ENCODE measurements around the gene GRB2.
"Not testable (repeated sequence)": the region's sequence is repeated elsewhere in the genome, so short reads cannot be mapped to it uniquely, and the experiment has no call there.

Gene GRB2

DNA sequence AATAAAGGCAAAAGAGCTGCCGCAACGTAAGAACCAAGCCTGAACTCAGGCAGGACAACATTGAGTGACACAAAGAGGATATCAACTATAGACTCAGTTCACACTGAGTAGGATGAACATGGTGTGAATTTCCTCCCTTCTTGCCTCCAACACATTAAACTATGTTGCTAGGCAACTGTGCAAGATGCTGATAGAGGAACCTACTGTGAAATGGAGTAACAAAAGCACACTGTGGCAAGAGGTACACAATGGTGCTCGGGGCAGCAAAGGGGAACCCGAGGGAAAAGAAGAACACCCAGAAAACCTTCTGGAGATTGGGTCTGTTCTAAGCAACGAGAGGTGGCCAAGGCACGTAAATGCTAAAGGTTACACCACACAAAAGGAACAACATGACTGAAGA, 34.1 kb downstream of the GRB2 start:
- Mint-ChIP-seq H3K4me1 (peaks cover 58% of the 10 kb centered on the region), H3K36me3 (ENCODE audit: insufficient read depth) (peaks cover 31% of the 10 kb centered on the region), H3K27me3 (no peaks in the 10 kb centered on the region), H3K27ac (ENCODE audit: low read depth) (peak overlapping the region; percentile 59), H3K9me3 (no peaks in the 10 kb centered on the region), H3K4me3 (peak overlapping the region; percentile 39)
- DNase-seq (ENCODE audit: low spot score in 2 of 2) (no peak), ATAC-seq (replicated peaks; ENCODE audit: extremely low read depth, poor library complexity, severe bottlenecking) (peak; percentile 61)

DNA sequence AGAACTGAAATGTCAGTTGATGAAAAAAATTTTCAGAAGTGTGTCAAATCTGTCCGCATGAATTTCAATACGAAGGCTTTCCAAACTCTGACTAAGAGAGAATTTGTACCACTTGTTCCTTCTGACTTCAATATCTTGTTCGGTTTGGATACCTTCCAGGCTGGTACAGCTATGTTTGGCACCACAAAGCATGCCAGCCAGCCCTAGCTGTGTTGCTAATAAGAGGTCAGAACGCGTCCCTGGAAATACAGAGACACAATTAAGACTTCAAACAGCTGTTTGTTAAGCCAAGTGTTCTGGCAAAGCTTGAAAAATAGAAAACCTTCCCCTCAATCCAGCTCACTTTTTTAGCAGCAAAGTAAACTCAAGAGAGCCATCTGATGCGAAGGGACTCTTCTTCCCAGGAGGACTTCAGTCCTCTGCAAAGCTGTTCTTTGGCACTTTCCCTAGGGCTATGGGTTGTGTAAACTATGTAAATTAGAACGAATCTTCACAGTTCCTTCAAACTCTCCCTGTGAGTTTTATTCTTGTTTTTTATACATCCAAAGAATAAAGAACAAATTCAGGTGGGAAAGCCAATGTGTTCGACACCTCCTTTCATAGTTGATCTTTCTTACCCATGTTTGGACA, 35.1 kb downstream of the GRB2 start:
- H3K27me3 Mint-ChIP-seq: no peaks in the 10 kb centered on the region
- peaks cover 22% of the 10 kb centered on the region for H3K36me3 Mint-ChIP-seq (ENCODE audit: insufficient read depth)
- peaks cover 64% of the 10 kb centered on the region for H3K4me1 Mint-ChIP-seq
- DNase-seq (ENCODE audit: low spot score in 2 of 2) (no peak), ATAC-seq (replicated peaks; ENCODE audit: extremely low read depth, poor library complexity, severe bottlenecking) (no peak)
- H3K27ac Mint-ChIP-seq (ENCODE audit: low read depth): no peak overlapping the region
- no peaks in the 10 kb centered on the region for H3K9me3 Mint-ChIP-seq
- no peak overlapping the region for H3K4me3 Mint-ChIP-seq

DNA sequence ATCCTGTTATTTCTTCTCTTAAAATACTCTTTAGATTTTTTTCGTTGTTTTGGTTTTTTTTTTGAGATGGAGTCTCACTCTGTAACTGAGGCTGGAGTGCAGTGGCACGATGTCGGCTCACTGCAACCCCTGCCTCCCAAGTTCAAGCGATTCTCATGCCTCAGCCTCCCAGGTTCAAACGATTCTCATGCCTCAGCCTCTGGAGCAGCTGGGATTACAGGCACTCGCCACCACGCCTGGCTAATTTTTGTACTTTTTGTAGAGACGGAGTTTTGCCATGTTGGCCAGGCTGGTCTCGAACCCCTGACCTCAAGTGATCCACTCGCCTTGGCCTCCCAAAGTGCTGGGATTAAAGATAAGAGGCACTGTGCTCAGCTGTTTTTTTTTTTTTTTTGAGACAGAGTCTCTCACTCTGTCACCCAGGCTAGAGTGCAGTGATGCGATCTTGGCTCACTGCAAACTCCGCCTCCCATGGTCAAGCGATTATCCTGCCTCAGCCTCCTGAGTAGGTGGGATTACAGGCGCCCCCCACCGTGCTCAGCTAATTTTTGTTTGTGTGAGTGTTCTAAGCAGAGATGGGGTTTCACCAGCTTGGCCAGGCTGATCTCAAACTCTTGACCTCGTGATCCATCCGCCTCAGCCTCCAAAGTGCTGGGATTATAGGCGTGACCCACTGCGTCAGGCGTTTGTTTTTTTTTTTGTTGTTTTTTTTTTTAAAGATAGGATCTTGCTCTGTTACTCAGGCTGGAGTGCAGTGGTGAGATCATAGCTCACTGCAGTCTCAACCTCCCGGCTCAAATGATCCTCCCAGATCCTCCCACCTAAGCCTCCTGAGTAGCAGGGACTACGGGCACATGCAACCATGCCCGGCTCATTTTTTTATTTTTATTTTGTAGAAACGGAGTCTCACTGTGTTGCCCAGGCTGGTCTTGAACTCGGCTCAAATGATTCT, 37.4 kb downstream of the GRB2 start:
- H3K4me1 Mint-ChIP-seq: peaks cover 74% of the 10 kb centered on the region
- not testable (repeated sequence) for H3K9me3 Mint-ChIP-seq; ATAC-seq (replicated peaks; ENCODE audit: extremely low read depth, poor library complexity, severe bottlenecking); H3K36me3 Mint-ChIP-seq (ENCODE audit: insufficient read depth); H3K27ac Mint-ChIP-seq (ENCODE audit: low read depth); DNase-seq (ENCODE audit: low spot score in 2 of 2); H3K4me3 Mint-ChIP-seq; H3K27me3 Mint-ChIP-seq

DNA sequence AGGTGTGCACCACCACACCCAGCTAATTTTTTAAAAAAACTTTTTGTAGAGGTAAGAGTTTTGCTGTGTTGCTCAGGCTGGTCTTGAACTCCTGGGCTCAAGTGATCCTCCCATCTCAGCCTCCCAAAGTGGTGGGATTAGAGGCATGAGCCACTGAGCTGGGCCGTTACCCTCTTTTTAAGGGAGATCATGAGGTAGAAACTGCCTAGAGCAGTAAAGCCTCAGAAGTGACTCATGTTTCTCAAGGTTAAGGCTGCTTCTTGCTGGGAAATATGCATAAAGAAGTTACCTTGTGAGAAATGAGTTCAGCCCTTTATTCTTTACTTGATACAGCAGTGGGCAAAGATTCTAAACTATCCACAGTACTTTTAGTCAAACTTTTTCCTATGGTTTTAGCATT, 38.2 kb downstream of the GRB2 start:
- ATAC-seq (replicated peaks; ENCODE audit: extremely low read depth, poor library complexity, severe bottlenecking): no peak
- no peak for DNase-seq (ENCODE audit: low spot score in 2 of 2)
- no peaks in the 10 kb centered on the region for H3K27me3 Mint-ChIP-seq
- H3K9me3 Mint-ChIP-seq: no peaks in the 10 kb centered on the region
- H3K36me3 Mint-ChIP-seq (ENCODE audit: insufficient read depth): peaks cover 11% of the 10 kb centered on the region
- peak overlapping the region; percentile 49 for H3K27ac Mint-ChIP-seq (ENCODE audit: low read depth)
- H3K4me3 Mint-ChIP-seq: no peak overlapping the region
- peaks cover 74% of the 10 kb centered on the region for H3K4me1 Mint-ChIP-seq

DNA sequence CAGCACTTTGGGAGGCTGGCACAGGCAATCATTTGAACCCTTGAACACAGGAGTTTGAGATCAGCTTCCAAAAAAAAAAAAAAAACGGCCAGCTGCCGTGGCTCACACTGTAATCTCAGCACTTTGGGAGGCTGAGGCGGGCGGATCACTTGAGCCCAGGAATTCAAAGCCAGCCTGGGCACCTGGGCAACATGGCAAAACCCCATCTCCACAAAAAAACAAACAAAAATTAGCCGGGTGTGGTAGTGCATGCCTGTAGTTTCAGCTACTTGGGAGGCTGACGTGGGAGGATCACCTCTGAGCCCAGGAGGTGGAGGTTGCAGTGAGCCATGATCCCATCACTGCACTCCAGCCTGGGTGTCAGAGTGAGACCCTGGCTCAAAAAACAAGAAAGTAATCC, 39.0 kb downstream of the GRB2 start:
- Mint-ChIP-seq H3K4me3 (no peak overlapping the region), H3K36me3 (ENCODE audit: insufficient read depth) (peaks cover 11% of the 10 kb centered on the region), H3K9me3 (no peaks in the 10 kb centered on the region), H3K4me1 (peaks cover 74% of the 10 kb centered on the region), H3K27ac (ENCODE audit: low read depth) (no peak overlapping the region), H3K27me3 (no peaks in the 10 kb centered on the region)
- no peak for DNase-seq (ENCODE audit: low spot score in 2 of 2)
- no peak for ATAC-seq (replicated peaks; ENCODE audit: extremely low read depth, poor library complexity, severe bottlenecking)

DNA sequence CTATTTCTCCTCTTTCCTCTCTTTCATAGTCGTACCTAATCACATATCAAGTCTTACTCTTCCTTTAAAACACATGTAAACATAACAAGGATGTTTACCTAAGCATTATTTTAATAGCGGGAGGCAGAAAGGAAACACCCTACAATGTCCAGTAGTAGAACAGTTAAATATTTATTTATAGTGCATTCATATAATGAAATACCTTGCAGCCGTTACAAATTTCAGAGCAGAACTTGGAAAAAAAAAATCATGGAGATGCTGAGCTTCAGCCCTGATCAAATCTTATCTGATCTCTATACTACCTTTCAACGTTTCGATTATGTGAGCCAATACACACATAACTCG, 39.6 kb downstream of the GRB2 start:
- ATAC-seq (replicated peaks; ENCODE audit: extremely low read depth, poor library complexity, severe bottlenecking) (no peak), DNase-seq (ENCODE audit: low spot score in 2 of 2) (no peak)
- peak overlapping the region; percentile 1 for H3K4me3 Mint-ChIP-seq
- peak overlapping the region; percentile 7 for H3K27ac Mint-ChIP-seq (ENCODE audit: low read depth)
- no peaks in the 10 kb centered on the region for H3K9me3 Mint-ChIP-seq
- H3K36me3 Mint-ChIP-seq (ENCODE audit: insufficient read depth): peaks cover 10% of the 10 kb centered on the region
- no peaks in the 10 kb centered on the region for H3K27me3 Mint-ChIP-seq
- peaks cover 75% of the 10 kb centered on the region for H3K4me1 Mint-ChIP-seq

DNA sequence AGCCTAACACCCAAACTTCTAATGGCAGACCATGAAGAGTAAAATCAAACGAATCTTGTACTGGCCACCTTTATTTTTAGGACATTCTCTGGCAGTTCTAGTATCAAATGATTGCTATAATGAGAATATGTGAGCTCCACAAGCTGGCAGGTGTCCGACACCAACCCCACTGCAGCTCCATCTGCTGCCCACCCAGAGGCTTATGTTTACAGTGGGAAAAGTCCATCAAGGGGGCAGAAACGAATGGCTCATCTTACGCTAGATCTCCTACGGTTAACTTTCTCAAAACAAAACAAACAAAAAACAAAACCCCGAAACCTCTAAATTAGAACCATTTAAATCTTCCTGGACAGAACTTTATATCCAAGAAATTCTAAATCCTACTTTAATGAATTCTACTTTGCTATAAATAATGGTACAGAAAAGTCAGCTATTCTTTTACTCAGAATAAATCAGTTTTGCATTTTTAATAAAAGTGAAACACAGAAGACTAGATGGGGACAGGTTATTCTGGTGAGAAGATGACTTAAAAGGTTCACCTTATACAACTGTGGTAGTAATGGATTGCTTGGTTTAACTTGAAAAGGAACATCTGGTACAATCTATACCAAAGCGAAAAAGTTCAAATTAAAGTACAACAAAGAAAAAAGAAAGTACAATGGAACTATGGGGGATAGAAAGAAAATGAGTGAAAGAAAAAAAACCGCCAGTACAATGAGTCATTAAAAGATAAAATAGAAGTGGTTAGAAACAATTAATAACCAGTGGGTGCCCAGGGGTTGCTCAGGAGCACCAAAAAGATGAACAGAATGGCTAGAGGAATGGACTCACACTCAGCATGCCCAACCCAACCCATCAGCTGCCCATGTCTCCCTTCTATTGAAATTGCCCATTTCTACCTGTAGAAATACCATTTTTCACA, 40.2 kb downstream of the GRB2 start:
- Mint-ChIP-seq H3K4me1 (peaks cover 81% of the 10 kb centered on the region), H3K27me3 (no peaks in the 10 kb centered on the region), H3K9me3 (no peaks in the 10 kb centered on the region), H3K4me3 (peak overlapping the region; percentile 1), H3K27ac (ENCODE audit: low read depth) (peak overlapping the region; percentile 7), H3K36me3 (ENCODE audit: insufficient read depth) (peaks cover 14% of the 10 kb centered on the region)
- ATAC-seq (replicated peaks; ENCODE audit: extremely low read depth, poor library complexity, severe bottlenecking) (no peak), DNase-seq (ENCODE audit: low spot score in 2 of 2) (no peak)

DNA sequence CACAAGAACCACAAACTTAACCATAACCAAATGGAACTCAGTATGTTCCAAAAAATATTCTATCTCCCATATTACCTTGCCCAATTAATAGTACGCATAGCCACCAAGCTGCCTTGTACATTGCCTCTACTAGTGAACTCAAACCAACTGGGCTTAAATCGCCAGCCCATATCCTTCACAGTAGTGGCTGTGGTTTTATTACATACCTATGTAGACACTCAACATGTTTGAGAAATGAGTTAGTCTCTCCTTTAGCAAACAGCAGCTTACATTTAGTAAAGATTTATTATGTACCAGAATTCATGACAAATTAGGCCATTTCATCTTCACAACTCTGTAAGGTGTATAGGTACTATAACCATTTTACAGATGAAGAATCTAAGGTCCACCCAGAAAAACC, 41.4 kb downstream of the GRB2 start:
- H3K27me3 Mint-ChIP-seq: no peaks in the 10 kb centered on the region
- no peaks in the 10 kb centered on the region for H3K9me3 Mint-ChIP-seq
- peaks cover 11% of the 10 kb centered on the region for H3K36me3 Mint-ChIP-seq (ENCODE audit: insufficient read depth)
- H3K4me3 Mint-ChIP-seq: peak overlapping the region; percentile 3
- H3K27ac Mint-ChIP-seq (ENCODE audit: low read depth): no peak overlapping the region
- DNase-seq (ENCODE audit: low spot score in 2 of 2) (no peak), ATAC-seq (replicated peaks; ENCODE audit: extremely low read depth, poor library complexity, severe bottlenecking) (no peak)
- H3K4me1 Mint-ChIP-seq: peaks cover 87% of the 10 kb centered on the region

DNA sequence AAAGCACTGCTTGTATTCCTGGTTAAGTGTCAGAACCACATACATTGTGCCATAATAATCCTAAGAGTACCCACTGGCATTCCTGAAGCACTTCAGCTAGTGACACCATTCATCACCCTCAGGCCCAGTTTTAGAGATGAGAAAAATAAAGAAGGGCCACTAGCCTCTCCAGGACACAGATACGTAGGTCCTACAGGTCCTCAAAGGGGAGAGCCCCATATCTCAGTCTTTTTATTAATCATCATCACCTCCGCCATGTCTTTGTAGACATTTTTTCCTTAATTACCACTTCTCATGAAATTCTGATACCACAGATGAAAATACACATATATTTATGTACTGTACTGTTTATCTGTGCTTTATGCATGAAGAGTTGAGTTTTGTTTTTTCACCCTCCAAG, 43.5 kb downstream of the GRB2 start:
- Mint-ChIP-seq H3K27ac (ENCODE audit: low read depth) (peak overlapping the region; percentile 68), H3K9me3 (no peaks in the 10 kb centered on the region), H3K4me1 (peaks cover 79% of the 10 kb centered on the region), H3K36me3 (ENCODE audit: insufficient read depth) (peaks cover 12% of the 10 kb centered on the region), H3K4me3 (no peak overlapping the region), H3K27me3 (no peaks in the 10 kb centered on the region)
- ATAC-seq (replicated peaks; ENCODE audit: extremely low read depth, poor library complexity, severe bottlenecking) (no peak), DNase-seq (ENCODE audit: low spot score in 2 of 2) (no peak)

DNA sequence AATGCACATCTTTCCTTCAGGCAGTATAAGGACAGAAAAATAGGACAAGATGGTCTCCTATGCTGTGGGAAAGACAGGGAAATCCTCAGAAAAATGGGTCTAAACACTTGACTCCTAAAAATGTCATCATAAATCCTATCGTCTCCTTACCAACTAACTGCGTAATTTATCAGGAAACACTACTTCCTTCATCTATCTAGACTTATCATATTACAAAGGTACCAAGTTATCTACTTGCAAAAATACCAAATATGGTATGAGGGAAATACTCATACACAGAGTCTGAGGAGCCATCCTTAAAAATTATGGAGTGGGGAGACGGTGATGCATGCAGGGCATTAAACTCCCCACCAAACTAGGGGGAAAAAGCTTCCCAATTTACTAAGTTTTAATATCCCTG, 44.1 kb downstream of the GRB2 start:
- DNase-seq (ENCODE audit: low spot score in 2 of 2) (no peak), ATAC-seq (replicated peaks; ENCODE audit: extremely low read depth, poor library complexity, severe bottlenecking) (no peak)
- no peak overlapping the region for H3K4me3 Mint-ChIP-seq
- H3K27ac Mint-ChIP-seq (ENCODE audit: low read depth): peak overlapping the region; percentile 60
- no peaks in the 10 kb centered on the region for H3K9me3 Mint-ChIP-seq
- H3K4me1 Mint-ChIP-seq: peaks cover 81% of the 10 kb centered on the region
- no peaks in the 10 kb centered on the region for H3K27me3 Mint-ChIP-seq
- peaks cover 15% of the 10 kb centered on the region for H3K36me3 Mint-ChIP-seq (ENCODE audit: insufficient read depth)

DNA sequence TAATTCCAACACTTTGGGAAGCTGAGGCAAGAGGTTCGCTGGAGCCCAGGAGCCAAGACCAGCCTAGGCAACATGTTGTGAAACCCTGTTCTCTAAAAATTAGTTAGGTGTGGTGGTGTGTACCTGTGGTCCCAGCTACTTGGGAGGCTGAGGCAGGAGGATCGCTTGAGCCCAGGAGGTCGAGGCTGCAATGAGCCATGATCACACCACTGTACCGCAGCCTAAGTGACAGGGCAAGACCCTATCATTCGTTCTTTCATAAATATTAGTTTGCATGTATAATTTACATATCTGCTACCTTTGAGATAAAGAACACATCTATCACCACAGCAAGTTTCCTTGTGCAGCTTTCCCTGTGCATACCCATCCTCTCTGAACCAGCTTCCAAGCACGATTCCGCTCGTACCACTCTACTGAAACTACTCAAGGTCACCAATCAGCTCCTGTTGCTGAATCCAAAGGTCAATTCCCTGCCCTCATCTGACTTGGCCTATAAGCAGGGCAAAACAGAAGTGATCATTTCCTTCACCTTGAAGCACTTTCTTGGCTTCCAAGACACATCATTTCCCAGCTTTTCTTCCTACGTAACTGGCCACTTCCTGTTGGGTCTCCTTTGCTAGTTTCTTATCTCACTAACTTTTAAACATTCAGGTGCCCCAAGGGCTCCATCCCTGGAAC, 49.1 kb downstream of the GRB2 start:
- Mint-ChIP-seq H3K4me3 (no peak overlapping the region), H3K27me3 (no peaks in the 10 kb centered on the region), H3K9me3 (no peaks in the 10 kb centered on the region), H3K27ac (ENCODE audit: low read depth) (peak overlapping the region; percentile 29), H3K36me3 (ENCODE audit: insufficient read depth) (peaks cover 14% of the 10 kb centered on the region), H3K4me1 (peaks cover 52% of the 10 kb centered on the region)
- no peak for ATAC-seq (replicated peaks; ENCODE audit: extremely low read depth, poor library complexity, severe bottlenecking)
- DNase-seq (ENCODE audit: low spot score in 2 of 2): no peak

DNA sequence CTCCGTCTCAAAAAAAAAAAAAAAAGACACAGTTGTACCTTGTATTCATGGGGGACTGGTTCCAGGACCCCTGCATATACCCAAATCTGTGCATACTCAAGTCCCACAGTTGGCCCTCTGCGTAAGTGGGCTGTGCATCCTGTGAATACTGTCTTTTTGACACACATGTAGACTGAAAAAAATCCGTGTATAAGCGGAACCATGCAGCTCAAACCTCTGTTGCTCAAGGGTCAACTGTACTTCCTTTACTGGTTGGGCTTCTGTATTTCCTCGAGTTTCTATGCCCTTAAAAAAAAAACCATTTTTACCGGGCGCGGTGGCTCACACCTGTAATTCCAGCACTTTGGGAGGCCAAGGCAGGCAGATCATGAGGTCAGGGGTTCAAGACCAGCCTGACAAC, 52.3 kb downstream of the GRB2 start:
- H3K36me3 Mint-ChIP-seq (ENCODE audit: insufficient read depth): peaks cover 11% of the 10 kb centered on the region
- DNase-seq (ENCODE audit: low spot score in 2 of 2): no peak
- H3K27ac Mint-ChIP-seq (ENCODE audit: low read depth): no peak overlapping the region
- no peak overlapping the region for H3K4me3 Mint-ChIP-seq
- H3K4me1 Mint-ChIP-seq: peaks cover 50% of the 10 kb centered on the region
- no peak for ATAC-seq (replicated peaks; ENCODE audit: extremely low read depth, poor library complexity, severe bottlenecking)
- no peaks in the 10 kb centered on the region for H3K27me3 Mint-ChIP-seq
- no peaks in the 10 kb centered on the region for H3K9me3 Mint-ChIP-seq
